ENCODE measurements around the gene DAGLA. TPM values are rescaled to one million over a fixed set of nuclear protein-coding genes. Genes with fewer than 3 reads are reported as not detected.

The DAGLA gene
- total and polyA plus RNA-seq, 2 donors (not counting 3 experiments of a cell fraction or from before 2014, with no cell fraction given), result 2.5 to 4.7 TPM

GRCh38 chr11:61632096-61632495 is 48.1 kb upstream of the DAGLA start:
- Histone ChIP-seq H3K4me1 (ENCODE audit: control insufficient read depth, extremely low read depth, insufficient read depth, low read length) (no peaks in the 10 kb centered on the region), H3K36me3 (ENCODE audit: control insufficient read depth in 2 of 2, extremely low read depth in 1 of 2, insufficient read depth in 2 of 2, low read length in 2 of 2) (no peaks in the 10 kb centered on the region), H3K9me1 (replicated peaks; ENCODE audit: control insufficient read depth, extremely low read depth, insufficient read depth, low read length) (no peaks in the 10 kb centered on the region), H3K4me2 (ENCODE audit: insufficient read depth, low read length) (no peak overlapping the region), H3K9me3 (replicated peaks; ENCODE audit: control insufficient read depth, insufficient read depth, low read length) (no peaks in the 10 kb centered on the region), H2AFZ (ENCODE audit: low read depth, low read length) (no peak overlapping the region), H3K27me3 (ENCODE audit: control insufficient read depth in 2 of 2, insufficient read depth in 2 of 2, low read length in 2 of 2) (no peaks in the 10 kb centered on the region), H3K4me3 (replicated peaks in 1 of 3; ENCODE audit: insufficient read depth in 1 of 3, low read depth in 1 of 3, low read length in 3 of 3) (no peak overlapping the region), H4K20me1 (replicated peaks; ENCODE audit: control insufficient read depth, extremely low read depth, insufficient read depth, low read length) (no peaks in the 10 kb centered on the region), H3K27ac (ENCODE audit: insufficient read depth, low read depth, low read length) (no peak overlapping the region), H3K79me2 (ENCODE audit: control insufficient read depth, insufficient read depth, low read length) (no peaks in the 10 kb centered on the region), H3K9ac (replicated peaks; ENCODE audit: extremely low read depth, insufficient read depth, low read length) (no peak overlapping the region)
- POLR2A ChIA-PET, result no interaction called here
- CTCF ChIA-PET, result interaction anchor here (1.3 to 1.9 kb wide), 3 partner anchors 101 to 150 kb away, joined by 3 to 7 read pairs (median 5); no protein-coding TSS in a partner anchor
- FAIRE-seq (no peak), DNase-seq (ENCODE audit: low read depth, low spot score) (no peak)
- dilution Hi-C loops (cut with MboI; ENCODE audit: extremely low pct_ligation_motif_present, low sequenced_read_pairs), result no loop called here
- intact Hi-C loops (cut with micrococcal nuclease), result no loop called here
- no peak for TF ChIP-seq EZH2 (IDR thresholded peaks at IDR 0.05; ENCODE audit: borderline replicate concordance, low read depth, low read length, severe bottlenecking)
- TF ChIP-seq GATA2 (IDR thresholded peaks at IDR 0.05; ENCODE audit: insufficient read depth, insufficient read length, low read depth, low read length), result no peak
- no peak for TF ChIP-seq MAX (IDR thresholded peaks at IDR 0.05; ENCODE audit: insufficient read depth, insufficient read length)
- TF ChIP-seq CTCF (IDR thresholded peaks at IDR 0.05; ENCODE audit: extremely low read depth in 1 of 2, insufficient read depth in 1 of 2, low read depth in 1 of 2, low read length in 2 of 2), result no peak
- TF ChIP-seq POLR2AphosphoS5 (IDR thresholded peaks at IDR 0.05; ENCODE audit: insufficient read depth, low read depth, low read length), result no peak
- no peak for TF ChIP-seq JUN (IDR thresholded peaks at IDR 0.05; ENCODE audit: borderline replicate concordance, insufficient read depth, insufficient read length, low read depth)
- no peak for TF ChIP-seq MYC (IDR thresholded peaks at IDR 0.05; ENCODE audit: low read depth, low read length)
- TF ChIP-seq FOS (IDR thresholded peaks at IDR 0.05; ENCODE audit: borderline replicate concordance, insufficient read depth, low read length), result no peak
- TF ChIP-seq POLR2A (IDR thresholded peaks at IDR 0.05; ENCODE audit: low read depth, low read length), result no peak
- BruUV-seq (replicated peaks), result no TSS peak

All from endothelial cell of umbilical vein (primary cell).